IMR-90 (cell line): ENCODE data around the gene SOWAHC. TPM values are rescaled to one million over a fixed set of nuclear protein-coding genes. Genes with fewer than 3 reads are reported as not detected.

ENCODE experiments used
- ATAC-seq: fragments of 200-7000 bp; cut with Tn5 transposase; 2 replicates; pipeline ENCODE4 v1.9.1; 2020; ENCODE audit warnings: low read depth, mild to moderate bottlenecking, moderate library complexity
- BruUV-seq: library from RNA; stranded (reverse); fragments of 400-500 nt; replicated peaks from 2 replicates; lab custom pipeline; 2021; lab: Mats Ljungman, UMichigan
- CTCF ChIA-PET: fragments of 300-600 bp; formaldehyde crosslinking; extraction: SDS; loops from one replicate; lab custom pipeline; 2021; ENCODE audit warnings: antibody characterized with exemption; lab: Yijun Ruan, JAX
- POLR2A ChIA-PET: fragments of 300-600 bp; sonication (Branson Sonifier 250); formaldehyde crosslinking; loops from one replicate; lab custom pipeline; 2022; ENCODE audit warnings: antibody characterized with exemption; ENCODE audit not compliant: unreplicated experiment; lab: Charles Lee
- DNase-seq: peaks from one replicate; pipeline ENCODE4 v3.0.0; 2013
- H2AFZ ChIP-seq: replicated peaks from 2 replicates; pipeline ENCODE3; 2013; ENCODE audit warnings: low read length, mild to moderate bottlenecking; ENCODE audit not compliant: poor library complexity
- H2AK5ac ChIP-seq: 2 replicates; pipeline ENCODE4 v1.6.1; 2013; ENCODE audit warnings: low read depth, low read length, inconsistent platforms
- H2AK9ac ChIP-seq: replicated peaks from 2 replicates; pipeline ENCODE3; 2013; ENCODE audit warnings: mild to moderate bottlenecking, low read depth, low read length, moderate library complexity; ENCODE audit not compliant: poor library complexity
- H2BK120ac ChIP-seq: 2 replicates; pipeline ENCODE4 v1.6.1; 2013; ENCODE audit warnings: low read depth, low read length, inconsistent platforms
- H2BK15ac ChIP-seq: 3 replicates; pipeline ENCODE4 v1.6.1; 2013; ENCODE audit warnings: low read depth, low read length, inconsistent platforms
- H2BK20ac ChIP-seq: 2 replicates; pipeline ENCODE4 v1.6.1; 2013; ENCODE audit warnings: low read depth, mild to moderate bottlenecking, inconsistent platforms, low read length, moderate library complexity
- H2BK5ac ChIP-seq: 2 replicates; pipeline ENCODE4 v1.6.1; 2013; ENCODE audit warnings: mild to moderate bottlenecking, low read depth, low read length, inconsistent platforms; ENCODE audit not compliant: poor library complexity, severe bottlenecking
- H3K14ac ChIP-seq: replicated peaks from 2 replicates; pipeline ENCODE4 v1.6.1; 2013; ENCODE audit warnings: low read depth, low read length, inconsistent platforms
- H3K18ac ChIP-seq: 2 replicates; pipeline ENCODE4 v1.6.1; 2013; ENCODE audit warnings: low read depth, low read length, control low read depth
- H3K23ac ChIP-seq: 2 replicates; pipeline ENCODE4 v1.6.1; 2013; ENCODE audit warnings: low read depth, low read length, inconsistent platforms
- H3K27ac ChIP-seq: 2 replicates; pipeline ENCODE4 v1.5.1; 2013; ENCODE audit warnings: mild to moderate bottlenecking, control low read depth, low read length; ENCODE audit not compliant: insufficient read depth
- H3K27me3 ChIP-seq: 2 replicates; pipeline ENCODE4 v1.6.1; 2013; ENCODE audit warnings: low read length; ENCODE audit not compliant: control insufficient read depth, insufficient read depth
- H3K36me3 ChIP-seq: 2 replicates; pipeline ENCODE4 v1.6.1; 2013; ENCODE audit warnings: low read length, mixed read lengths; ENCODE audit not compliant: control insufficient read depth, insufficient read depth
- H3K4ac ChIP-seq: 2 replicates; pipeline ENCODE4 v1.6.1; 2013; ENCODE audit warnings: low read depth, low read length, inconsistent platforms
- H3K4me1 ChIP-seq: 2 replicates; pipeline ENCODE4 v1.6.1; 2013; ENCODE audit warnings: low read length, mixed read lengths; ENCODE audit not compliant: control insufficient read depth, insufficient read depth
- H3K4me2 ChIP-seq: 2 replicates; pipeline ENCODE4 v1.6.1; 2013; ENCODE audit warnings: low read depth, mild to moderate bottlenecking, control low read depth, low read length, moderate library complexity
- H3K4me3 ChIP-seq: 2 replicates; pipeline ENCODE4 v1.5.1; 2013; ENCODE audit warnings: low read depth, mild to moderate bottlenecking, control low read depth, low read length, moderate library complexity; ENCODE audit not compliant: insufficient read depth
- H3K56ac ChIP-seq: 2 replicates; pipeline ENCODE4 v1.6.1; 2013; ENCODE audit warnings: low read length, inconsistent platforms; ENCODE audit not compliant: insufficient read depth; ENCODE audit errors: extremely low read depth
- H3K79me1 ChIP-seq, 2 experiments: 2 replicates each; pipeline ENCODE4 v1.6.1; 2013; ENCODE audit warnings: low read length in 2 of 2, inconsistent platforms in 1 of 2, low read depth in 1 of 2
- H3K9ac ChIP-seq: 2 replicates; pipeline ENCODE4 v1.6.1; 2013; ENCODE audit warnings: low read depth, low read length, control low read depth
- H3K9me1 ChIP-seq: 2 replicates; pipeline ENCODE4 v1.6.1; 2013; ENCODE audit warnings: low read length, inconsistent platforms; ENCODE audit not compliant: insufficient read depth
- H3K9me3 ChIP-seq: 2 replicates; pipeline ENCODE4 v1.6.1; 2013; ENCODE audit warnings: low read length; ENCODE audit not compliant: control insufficient read depth, insufficient read depth
- H4K20me1 ChIP-seq: 2 replicates; pipeline ENCODE4 v1.6.1; 2013; ENCODE audit warnings: low read length, inconsistent platforms; ENCODE audit not compliant: insufficient read depth
- H4K5ac ChIP-seq: 2 replicates; pipeline ENCODE4 v1.6.1; 2013; ENCODE audit warnings: mild to moderate bottlenecking, low read depth, low read length, control low read depth
- H4K8ac ChIP-seq, 2 experiments: 2 replicates each; pipeline ENCODE4 v1.6.1; 2013; ENCODE audit warnings: low read depth in 2 of 2, low read length in 2 of 2, control low read depth in 1 of 2, inconsistent platforms in 1 of 2
- H4K91ac ChIP-seq: 2 replicates; pipeline ENCODE4 v1.6.1; 2013; ENCODE audit warnings: low read depth, low read length, inconsistent platforms; ENCODE audit not compliant: insufficient read depth
- BHLHE40 ChIP-seq: fragments of 150-350 bp; IDR thresholded peaks from 2 replicates; pipeline ENCODE4 v1.6.1; 2016; ENCODE audit warnings: mild to moderate bottlenecking, low read depth, low read length
- CEBPB ChIP-seq: IDR thresholded peaks from 2 replicates; pipeline ENCODE4 v1.6.1; 2012; ENCODE audit warnings: low read depth, low read length, improper control_type of control experiment
- MAFK ChIP-seq: IDR thresholded peaks from 2 replicates; pipeline ENCODE4 v1.6.1; 2012; ENCODE audit warnings: low read depth, low read length, improper control_type of control experiment
- MAZ ChIP-seq: IDR thresholded peaks from 2 replicates; pipeline ENCODE4 v1.6.1; 2012; ENCODE audit warnings: low read depth, mild to moderate bottlenecking, low read length, improper control_type of control experiment, moderate library complexity, borderline replicate concordance
- NFE2L2 ChIP-seq: fragments of 150-350 bp; IDR thresholded peaks from 2 replicates; pipeline ENCODE4 v1.6.1; 2016; ENCODE audit warnings: low read depth, mild to moderate bottlenecking, low read length
- POLR2A ChIP-seq: IDR thresholded peaks from 2 replicates; pipeline ENCODE4 v1.6.1; 2012; ENCODE audit warnings: mild to moderate bottlenecking, low read depth, low read length
- RAD21 ChIP-seq: IDR thresholded peaks from 2 replicates; pipeline ENCODE4 v1.6.1; 2012; ENCODE audit warnings: low read length, improper control_type of control experiment
- RCOR1 ChIP-seq: IDR thresholded peaks from 2 replicates; pipeline ENCODE4 v1.6.1; 2012; ENCODE audit warnings: mild to moderate bottlenecking, low read length, improper control_type of control experiment; ENCODE audit not compliant: insufficient replicate concordance
- RFX5 ChIP-seq: IDR thresholded peaks from 2 replicates; pipeline ENCODE4 v1.8.0; 2012; ENCODE audit warnings: low read depth, mild to moderate bottlenecking, low read length, moderate library complexity
- SMC3 ChIP-seq: fragments of 150-350 bp; IDR thresholded peaks from 2 replicates; pipeline ENCODE4 v1.6.1; 2016; ENCODE audit warnings: low read depth, mild to moderate bottlenecking, antibody characterized with exemption, low read length, moderate library complexity
- WGBS, 2 experiments: methylation state at CpG; one replicate each; pipeline versions ENCODE4 v1.1.5 to v1.1.7; 2013; ENCODE audit warnings: missing lambda C conversion rate in 2 of 2; ENCODE audit not compliant: insufficient read length in 1 of 2; ENCODE audit errors: extremely low coverage in 2 of 2; 5-methylcytosine and 5-hydroxymethylcytosine counted together
- dilution Hi-C: fragments of 300-500 bp; cut with HindIII; formaldehyde crosslinking; loops from one replicate; pipeline ENCODE4 v1.14.3; 2018; ENCODE audit warnings: low sequenced_read_pairs; ENCODE audit not compliant: unreplicated experiment
- in situ Hi-C: fragments of 300-500 bp; cut with MboI; formaldehyde crosslinking; loops from 3 replicates; pipeline ENCODE4 v1.14.3; 2019; ENCODE audit warnings: low sequenced_read_pairs, inconsistent platforms, mixed read lengths
- intact Hi-C: fragments of 100-400 bp; cut with micrococcal nuclease; formaldehyde crosslinking; loops from 2 replicates; pipeline ENCODE4 v1.10.0; 2022
- polyA plus RNA-seq, 3 experiments: library from polyadenylated mRNA; depleted of rRNA; stranded (reverse); fragments of >200 nt; gene quantifications; 2 replicates each; pipeline ENCODE4 v1.2.3, GENCODE V29; 2012; ENCODE audit warnings: low replicate concordance in 1 of 3
- total RNA-seq: library from RNA; depleted of rRNA; stranded (reverse); fragments of >200 nt; gene quantifications from 2 replicates; pipeline ENCODE4 v1.2.3, GENCODE V29; 2012
- TF ChIP-seq, protein P1 (sequence below): fragments of 150-350 bp; IDR thresholded peaks from 2 replicates; pipeline ENCODE4 v1.6.1; 2016; ENCODE audit warnings: low read depth, mild to moderate bottlenecking, low read length, moderate library complexity, borderline replicate concordance

SOWAHC gene
- total and polyA plus RNA-seq, 2 of the 4 experiments (the other 2 are of a cell fraction) = 3.2 to 4.8 TPM

- no peak for TF ChIP-seq SMC3
Observed at GRCh38 chr2:109635426-109636304, 21.5 kb downstream of the SOWAHC start (continued).

DNA sequence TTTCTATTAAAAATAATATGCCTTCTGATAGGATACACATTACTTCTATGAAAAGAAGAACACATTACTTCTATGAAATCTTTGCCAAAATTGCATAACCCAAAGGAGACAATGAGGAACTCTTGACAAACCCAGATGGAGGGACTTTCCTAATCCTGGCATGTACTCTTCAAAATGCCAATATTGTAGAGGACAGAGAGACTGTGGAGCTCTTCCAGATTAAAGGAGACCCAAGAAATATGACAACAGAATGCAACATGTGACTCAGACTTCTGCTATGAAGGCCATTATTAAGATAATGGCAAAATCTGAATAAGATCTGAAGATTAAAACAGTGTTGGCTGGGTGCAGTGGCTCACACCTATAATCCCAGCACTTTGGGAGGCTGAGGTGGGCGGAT is 22.2 kb downstream of the SOWAHC start:
- no CpG with 5 or more reads among the region's 1 CpG for WGBS, 2 experiments
- dilution Hi-C loops = no loop called here
- H3K4ac ChIP-seq = no peak overlapping the region
- H3K36me3 ChIP-seq = no peaks in the 10 kb centered on the region
- no peaks in the 10 kb centered on the region for H3K9me3 ChIP-seq
- in situ Hi-C loops = no loop called here
- H3K4me1 ChIP-seq = peaks cover 4% of the 10 kb centered on the region; the same call in 1 of the 2 replicates
- H3K4me3 ChIP-seq = no peak overlapping the region
- H3K27ac ChIP-seq = no peak overlapping the region
- H3K23ac ChIP-seq = no peak overlapping the region
- H2BK5ac ChIP-seq = no peak overlapping the region
- TF ChIP-seq BHLHE40 = no peak
- TF ChIP-seq MAZ = no peak
- TF ChIP-seq MAFK = no peak
- TF ChIP-seq SMC3 = no peak
- no peak for TF ChIP-seq RCOR1
- no peak for TF ChIP-seq RAD21
- no peak for TF ChIP-seq POLR2A
- TF ChIP-seq, protein P1, sequence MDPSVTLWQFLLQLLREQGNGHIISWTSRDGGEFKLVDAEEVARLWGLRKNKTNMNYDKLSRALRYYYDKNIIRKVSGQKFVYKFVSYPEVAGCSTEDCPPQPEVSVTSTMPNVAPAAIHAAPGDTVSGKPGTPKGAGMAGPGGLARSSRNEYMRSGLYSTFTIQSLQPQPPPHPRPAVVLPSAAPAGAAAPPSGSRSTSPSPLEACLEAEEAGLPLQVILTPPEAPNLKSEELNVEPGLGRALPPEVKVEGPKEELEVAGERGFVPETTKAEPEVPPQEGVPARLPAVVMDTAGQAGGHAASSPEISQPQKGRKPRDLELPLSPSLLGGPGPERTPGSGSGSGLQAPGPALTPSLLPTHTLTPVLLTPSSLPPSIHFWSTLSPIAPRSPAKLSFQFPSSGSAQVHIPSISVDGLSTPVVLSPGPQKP = no peak
- no peak for TF ChIP-seq RFX5
- no peak for TF ChIP-seq CEBPB
- TF ChIP-seq NFE2L2 = no peak
- no peak overlapping the region for H2BK120ac ChIP-seq
- H3K4me2 ChIP-seq = no peak overlapping the region
- ChIA-PET CTCF (no interaction called here), POLR2A (no interaction called here)
- H4K8ac ChIP-seq = no peak overlapping the region
- H3K27me3 ChIP-seq = 0 out of 2 replicates have a peak, but pooled peaks cover 2% of the 10 kb centered on the region
- no peak overlapping the region for H3K56ac ChIP-seq
- H2BK20ac ChIP-seq = no peak overlapping the region
- no peak overlapping the region for H2AK5ac ChIP-seq
- H3K9ac ChIP-seq = no peak overlapping the region
- no TSS peak for BruUV-seq
- no peak overlapping the region for H2AK9ac ChIP-seq
- H4K5ac ChIP-seq = no peak overlapping the region
- H2AFZ ChIP-seq = no peak overlapping the region
- no peaks in the 10 kb centered on the region for H4K20me1 ChIP-seq
- DNase-seq (no peak), ATAC-seq (no peak)
- intact Hi-C loops = no loop called here
- H4K91ac ChIP-seq = no peak overlapping the region
- H2BK15ac ChIP-seq = no peak overlapping the region
- H3K14ac ChIP-seq = no peak overlapping the region
- no peak overlapping the region for H3K18ac ChIP-seq
- H3K79me1 ChIP-seq = no peaks in the 10 kb centered on the region
- H3K9me1 ChIP-seq = no peaks in the 10 kb centered on the region
